Activated CD4-positive, alpha-beta T cell treated with anti-CD3 and anti-CD28 coated beads, Interleukin-2, amount 10 ng/mL, durations not matched to agents 24 days and 14 days (primary cell): ENCODE data around the gene OR14K1. TPM values are rescaled to one million over a fixed set of nuclear protein-coding genes. Genes with fewer than 3 reads are reported as not detected.

Source experiments
- DNase-seq: peaks from one replicate; pipeline ENCODE4 v3.0.0; 2022
- H3K27ac Mint-ChIP-seq: one replicate; pipeline ENCODE4 v1.8.0; 2022; ENCODE audit warnings: mild to moderate bottlenecking, mixed read lengths
- H3K27me3 Mint-ChIP-seq: one replicate; pipeline ENCODE4 v1.8.0; 2022; ENCODE audit warnings: mixed read lengths
- H3K36me3 Mint-ChIP-seq: one replicate; pipeline ENCODE4 v1.8.0; 2022; ENCODE audit warnings: low read depth, mild to moderate bottlenecking, mixed read lengths
- H3K4me1 Mint-ChIP-seq: one replicate; pipeline ENCODE4 v1.8.0; 2021; ENCODE audit warnings: mixed read lengths
- H3K4me3 Mint-ChIP-seq: one replicate; pipeline ENCODE4 v1.8.0; 2022; ENCODE audit warnings: mild to moderate bottlenecking, moderate library complexity, mixed read lengths
- H3K9me3 Mint-ChIP-seq: one replicate; pipeline ENCODE4 v1.8.0; 2021; ENCODE audit warnings: mixed read lengths
- intact Hi-C: fragments of 100-400 bp; cut with micrococcal nuclease; formaldehyde crosslinking; loops from one replicate; pipeline ENCODE4 v1.15.1; 2023
- total RNA-seq: library from RNA; stranded (reverse); gene quantifications from 2 replicates; pipeline ENCODE4 v1.2.3, GENCODE V29; 2022

Gene OR14K1
- total RNA-seq, 1 donor from 2014 or later: not detected

DNA sequence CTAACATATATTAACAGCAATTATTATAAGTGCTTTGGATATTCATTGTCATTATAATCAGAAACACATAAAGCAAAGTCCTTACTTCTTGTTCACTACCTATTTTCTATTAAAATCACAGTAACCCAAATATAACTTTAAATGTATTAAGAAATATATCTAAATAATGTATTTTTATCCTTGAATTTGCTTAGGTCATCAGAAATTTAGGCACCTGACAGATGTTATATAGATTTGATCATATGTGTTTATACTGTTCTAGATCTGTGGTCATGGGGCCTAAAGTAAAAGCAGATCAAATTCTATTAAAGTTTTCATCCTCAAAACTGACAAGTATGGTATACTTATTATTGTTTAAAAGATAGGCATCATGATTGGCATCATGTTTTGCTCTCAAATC, 31.2 kb downstream of the OR14K1 start:
- Mint-ChIP-seq H3K36me3 (no peaks in the 10 kb centered on the region), H3K4me3 (no peak overlapping the region), H3K27ac (no peak overlapping the region), H3K27me3 (no peaks in the 10 kb centered on the region), H3K9me3 (no peaks in the 10 kb centered on the region), H3K4me1 (no peaks in the 10 kb centered on the region)
- intact Hi-C loops: no loop called here
- DNase-seq: no peak

Other genes starting within 250 kb of the OR14K1 start
- not detected in 2 replicates for gene OR2C3, start 202.2 kb upstream of the OR14K1 start, total RNA-seq
- gene GCSAML, start 189.5 kb upstream of the OR14K1 start, total RNA-seq: 0.12 and 0.14 TPM in 2 replicates
- not detected in 2 replicates for gene OR2G2, start 150.3 kb upstream of the OR14K1 start, total RNA-seq
- gene OR2G3, start 133.0 kb upstream of the OR14K1 start, total RNA-seq: not detected in 2 replicates
- gene OR13G1, start 58.9 kb upstream of the OR14K1 start, total RNA-seq: not detected in 2 replicates
- gene OR6F1, start 22.0 kb upstream of the OR14K1 start, total RNA-seq: not detected in 2 replicates
- gene OR14A2, start 9.5 kb downstream of the OR14K1 start, total RNA-seq: not detected in 2 replicates
- not detected in 2 replicates for gene OR1C1, start 21.9 kb downstream of the OR14K1 start, total RNA-seq
- not detected in 2 replicates for gene OR14A16, start 85.5 kb downstream of the OR14K1 start, total RNA-seq
- gene OR11L1, start 103.3 kb downstream of the OR14K1 start, total RNA-seq: not detected in 2 replicates
- gene TRIM58, start 118.6 kb downstream of the OR14K1 start, total RNA-seq: 0.23 and 0.24 TPM in 2 replicates
- gene OR2W3, start 157.0 kb downstream of the OR14K1 start, total RNA-seq: 0.21 TPM in 1 of 2 replicates, not detected in the other
- gene OR2T8, start 181.6 kb downstream of the OR14K1 start, total RNA-seq: not detected in 2 replicates
- not detected in 2 replicates for gene OR2AJ1, start 186.3 kb downstream of the OR14K1 start, total RNA-seq
- not detected in 2 replicates for gene OR2L8, start 210.2 kb downstream of the OR14K1 start, total RNA-seq
- gene OR2AK2, start 226.6 kb downstream of the OR14K1 start, total RNA-seq: not detected in 2 replicates